Measurements from ENCODE around the gene OTUB2. TPM values are rescaled to one million over a fixed set of nuclear protein-coding genes. Genes with fewer than 3 reads are reported as not detected.

Gene OTUB2
- total and polyA plus RNA-seq, 2 of the 8 experiments (the other 6 are each of a cell fraction or from before 2014, with no cell fraction given) = 2.2 to 4.2 TPM

DNA sequence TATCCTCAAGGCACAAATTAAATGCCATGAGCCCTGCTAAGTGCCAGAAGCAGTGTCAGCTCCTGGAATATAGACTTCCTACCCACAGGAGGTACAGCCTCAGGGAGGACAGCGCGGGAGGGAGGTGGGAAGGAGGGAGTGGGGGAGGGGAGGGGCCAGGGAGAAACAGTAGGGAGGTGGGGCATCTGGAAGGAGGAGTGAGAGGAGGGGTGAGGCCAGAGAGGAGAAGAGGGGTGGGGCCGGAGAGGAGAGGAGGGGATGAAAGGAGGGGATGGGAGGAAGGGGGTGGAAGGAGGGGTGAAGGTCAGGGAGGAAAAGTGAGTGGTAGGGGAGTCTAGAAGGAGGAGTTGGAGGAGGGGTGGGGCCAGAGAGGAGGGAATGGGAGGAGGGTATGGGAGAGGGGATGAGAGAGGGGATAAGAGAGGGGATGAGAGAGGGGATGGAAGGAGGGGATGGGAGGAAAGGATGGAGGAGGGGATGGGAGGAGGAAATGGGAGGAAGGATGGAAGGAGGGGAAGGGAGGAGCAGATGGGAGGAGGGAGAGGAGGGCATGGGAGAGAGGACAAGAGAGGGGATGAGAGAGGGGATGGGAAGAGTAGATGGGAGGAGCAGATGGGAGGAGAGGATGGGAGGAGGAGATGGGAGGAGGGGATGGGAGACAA lies 38.2 kb upstream of the OTUB2 start:
- H4K8ac ChIP-seq (ENCODE audit: extremely low read depth, insufficient read depth, low read length) = no peak overlapping the region
- H3K9me3 ChIP-seq (ENCODE audit: insufficient read depth in 2 of 2, low read depth in 1 of 2, low read length in 1 of 2) = no peaks in the 10 kb centered on the region
- no peak for FAIRE-seq
- H3K18ac ChIP-seq (ENCODE audit: extremely low read depth, low read length) = no peak overlapping the region
- POLR2A ChIA-PET (ENCODE audit: partially characterized antibody) = no interaction called here
- TF ChIP-seq KDM5A (IDR thresholded peaks at IDR 0.05; ENCODE audit: low read length) = no peak
- no peak for TF ChIP-seq CHD1 (IDR thresholded peaks at IDR 0.05; ENCODE audit: low read depth, low read length)
- no peak for TF ChIP-seq JUN (IDR thresholded peaks at IDR 0.05; ENCODE audit: low read depth, low read length)
- no peak for TF ChIP-seq RAD21 (IDR thresholded peaks at IDR 0.05 in 1 of 2, conservative IDR thresholded peaks at IDR 0.05 in 1 of 2; ENCODE audit: low read depth in 2 of 2, low read length in 2 of 2)
- TF ChIP-seq GTF2F1 (IDR thresholded peaks at IDR 0.05; ENCODE audit: borderline replicate concordance, low read depth, low read length) = no peak
- TF ChIP-seq BCL11A (IDR thresholded peaks at IDR 0.05; ENCODE audit: low read depth in 2 of 2, low read length in 2 of 2) = no peak
- no peak for TF ChIP-seq ASH2L (IDR thresholded peaks at IDR 0.05; ENCODE audit: low read length)
- H3K79me2 ChIP-seq (ENCODE audit: control insufficient read depth in 1 of 2, insufficient read depth in 2 of 2, low read length in 2 of 2) = no peaks in the 10 kb centered on the region
- no peaks in the 10 kb centered on the region for H3K79me1 ChIP-seq (ENCODE audit: low read depth, low read length)
- H2BK15ac ChIP-seq (ENCODE audit: low read length) = no peak overlapping the region
- H3K4ac ChIP-seq (replicated peaks; ENCODE audit: insufficient read length, low read depth, low read length) = no peak overlapping the region
- no peak overlapping the region for H2AFZ ChIP-seq (ENCODE audit: low read length)
- H2BK5ac ChIP-seq (ENCODE audit: low read depth, low read length) = peak overlapping the region; percentile 81; the same call in 1 of the 2 replicates
- no peak overlapping the region for H3K14ac ChIP-seq (ENCODE audit: insufficient read length)
- no peak overlapping the region for H3K27ac ChIP-seq (ENCODE audit: low read depth, low read length)
- H3K4me3 ChIP-seq (ENCODE audit: extremely low read depth in 1 of 4, insufficient read depth in 2 of 4, low read depth in 3 of 4, low read length in 4 of 4) = no peak overlapping the region
- H2BK20ac ChIP-seq (ENCODE audit: low read length) = 0 out of 2 replicates have a peak overlapping the region, but pooled peaks have one; percentile 61
- H3K4me1 ChIP-seq (replicated peaks in 1 of 4; ENCODE audit: control insufficient read depth in 3 of 4, insufficient read depth in 4 of 4, low read length in 3 of 4) = peaks cover 0 to 14% (median 8%) of the 10 kb centered on the region in 4 experiments; a peak in 4 of 7 replicates
- H2BK120ac ChIP-seq (replicated peaks; ENCODE audit: low read depth, low read length) = no peak overlapping the region
- no peak overlapping the region for H3K56ac ChIP-seq (replicated peaks; ENCODE audit: insufficient read length, low read depth, low read length)
- no peak overlapping the region for H4K5ac ChIP-seq (ENCODE audit: insufficient read length, low read depth, low read length)
- H2AK5ac ChIP-seq (ENCODE audit: low read depth, low read length) = no peak overlapping the region
- H3K27me3 ChIP-seq (replicated peaks in 1 of 4; ENCODE audit: control insufficient read depth in 3 of 4, extremely low read depth in 1 of 4, insufficient read depth in 3 of 4, low read length in 3 of 4) = no peaks in the 10 kb centered on the region; a peak in 1 of 7 replicates
- H3K4me2 ChIP-seq (ENCODE audit: insufficient read depth in 1 of 2, low read depth in 2 of 2, low read length in 2 of 2) = peak overlapping the region; percentile 29 to 39; a peak in 2 of 4 replicates
- no peak overlapping the region for H3K23ac ChIP-seq (ENCODE audit: insufficient read length)
- CTCF ChIA-PET (ENCODE audit: partially characterized antibody) = interaction anchor here (0.6 to 7.6 kb wide), 4 partner anchors 11 to 241 kb away, joined by 3 to 108 read pairs (median 3); partner anchors contain the start of gene CCDC197
- no peak overlapping the region for H2BK12ac ChIP-seq (ENCODE audit: low read depth, low read length)
- H3K9ac ChIP-seq (replicated peaks in 1 of 4; ENCODE audit: extremely low read depth in 1 of 4, low read depth in 3 of 4, low read length in 3 of 4) = no peak overlapping the region
- WGBS, 2 experiments (ENCODE audit: extremely low coverage in 1 of 2, insufficient coverage in 1 of 2, insufficient read length in 1 of 2, insufficient replicate concordance in 2 of 2, low coverage in 1 of 2, low lambda C conversion rate in 2 of 2, missing lambda C conversion rate in 1 of 2) = 62% methylated on average over 2 of the region's 3 CpGs; no CpG with 5 or more reads in 1 of the 2 experiments
- H4K20me1 ChIP-seq (replicated peaks in 1 of 2; ENCODE audit: control insufficient read depth in 1 of 2, insufficient read depth in 2 of 2, low read length in 2 of 2) = no peaks in the 10 kb centered on the region
- no peak overlapping the region for H4K91ac ChIP-seq (replicated peaks; ENCODE audit: insufficient read length, low read length)
- DNase-seq (ENCODE audit: low read depth in 1 of 2, low spot score in 2 of 2) = no peak
- H3K23me2 ChIP-seq (ENCODE audit: low read depth, low read length) = peaks cover 3% of the 10 kb centered on the region; the same call in 1 of the 2 replicates
- no peaks in the 10 kb centered on the region for H3K36me3 ChIP-seq (ENCODE audit: control insufficient read depth in 2 of 4, insufficient read depth in 4 of 4, low read length in 3 of 4)

Measured in H1 (cell line).